ENCODE measurements around the gene FMO5.

FMO5 gene

GRCh38 chr1:147218606-147219005, 6.5 kb downstream of the FMO5 start:
- Histone ChIP-seq H3K4me1 (ENCODE audit: control insufficient read depth, insufficient read depth, low read length, poor library complexity, severe bottlenecking) (no peaks in the 10 kb centered on the region), H3K4me3 (ENCODE audit: insufficient read depth, low read depth, low read length, poor library complexity, severe bottlenecking) (no peak overlapping the region), H3K27ac (ENCODE audit: insufficient read depth, low read length, poor library complexity, severe bottlenecking) (no peak overlapping the region), H3K27me3 (replicated peaks; ENCODE audit: control insufficient read depth, insufficient read depth, low read length, poor library complexity, severe bottlenecking) (no peaks in the 10 kb centered on the region), H3K36me3 (ENCODE audit: control insufficient read depth, insufficient read depth, low read length) (no peaks in the 10 kb centered on the region), H3K9me3 (ENCODE audit: control insufficient read depth, low read length) (no peaks in the 10 kb centered on the region)
- no peak for DNase-seq

- DNase-seq = no peak
- Histone ChIP-seq H3K27ac (ENCODE audit: insufficient read depth, low read length, poor library complexity, severe bottlenecking) (no peak overlapping the region), H3K9me3 (ENCODE audit: control insufficient read depth, low read length) (no peaks in the 10 kb centered on the region), H3K36me3 (ENCODE audit: control insufficient read depth, insufficient read depth, low read length) (no peaks in the 10 kb centered on the region), H3K4me1 (ENCODE audit: control insufficient read depth, insufficient read depth, low read length, poor library complexity, severe bottlenecking) (no peaks in the 10 kb centered on the region), H3K27me3 (replicated peaks; ENCODE audit: control insufficient read depth, insufficient read depth, low read length, poor library complexity, severe bottlenecking) (no peaks in the 10 kb centered on the region), H3K4me3 (ENCODE audit: insufficient read depth, low read depth, low read length, poor library complexity, severe bottlenecking) (no peak overlapping the region)
These were observed 8.0 kb downstream of the FMO5 start for GRCh38 chr1:147217141-147217540.

GRCh38 chr1:147216124-147216523, 9.0 kb downstream of the FMO5 start:
- DNase-seq = no peak
- Histone ChIP-seq H3K36me3 (ENCODE audit: control insufficient read depth, insufficient read depth, low read length) (no peaks in the 10 kb centered on the region), H3K4me1 (ENCODE audit: control insufficient read depth, insufficient read depth, low read length, poor library complexity, severe bottlenecking) (no peaks in the 10 kb centered on the region), H3K27ac (ENCODE audit: insufficient read depth, low read length, poor library complexity, severe bottlenecking) (no peak overlapping the region), H3K4me3 (ENCODE audit: insufficient read depth, low read depth, low read length, poor library complexity, severe bottlenecking) (no peak overlapping the region), H3K27me3 (replicated peaks; ENCODE audit: control insufficient read depth, insufficient read depth, low read length, poor library complexity, severe bottlenecking) (no peaks in the 10 kb centered on the region), H3K9me3 (ENCODE audit: control insufficient read depth, low read length) (no peaks in the 10 kb centered on the region)

- Histone ChIP-seq H3K27me3 (replicated peaks; ENCODE audit: control insufficient read depth, insufficient read depth, low read length, poor library complexity, severe bottlenecking) (no peaks in the 10 kb centered on the region), H3K36me3 (ENCODE audit: control insufficient read depth, insufficient read depth, low read length) (no peaks in the 10 kb centered on the region), H3K9me3 (ENCODE audit: control insufficient read depth, low read length) (no peaks in the 10 kb centered on the region), H3K27ac (ENCODE audit: insufficient read depth, low read length, poor library complexity, severe bottlenecking) (no peak overlapping the region), H3K4me3 (ENCODE audit: insufficient read depth, low read depth, low read length, poor library complexity, severe bottlenecking) (no peak overlapping the region), H3K4me1 (ENCODE audit: control insufficient read depth, insufficient read depth, low read length, poor library complexity, severe bottlenecking) (no peaks in the 10 kb centered on the region)
- DNase-seq = no peak
These were observed 9.6 kb downstream of the FMO5 start for GRCh38 chr1:147215540-147215916.

GRCh38 chr1:147214842-147215539, 10.1 kb downstream of the FMO5 start:
- Histone ChIP-seq H3K27me3 (replicated peaks; ENCODE audit: control insufficient read depth, insufficient read depth, low read length, poor library complexity, severe bottlenecking) (no peaks in the 10 kb centered on the region), H3K4me1 (ENCODE audit: control insufficient read depth, insufficient read depth, low read length, poor library complexity, severe bottlenecking) (no peaks in the 10 kb centered on the region), H3K27ac (ENCODE audit: insufficient read depth, low read length, poor library complexity, severe bottlenecking) (no peak overlapping the region), H3K4me3 (ENCODE audit: insufficient read depth, low read depth, low read length, poor library complexity, severe bottlenecking) (no peak overlapping the region), H3K9me3 (ENCODE audit: control insufficient read depth, low read length) (no peaks in the 10 kb centered on the region), H3K36me3 (ENCODE audit: control insufficient read depth, insufficient read depth, low read length) (no peaks in the 10 kb centered on the region)
- DNase-seq = no peak

- Histone ChIP-seq H3K36me3 (ENCODE audit: control insufficient read depth, insufficient read depth, low read length) (no peaks in the 10 kb centered on the region), H3K27me3 (replicated peaks; ENCODE audit: control insufficient read depth, insufficient read depth, low read length, poor library complexity, severe bottlenecking) (no peaks in the 10 kb centered on the region), H3K4me1 (ENCODE audit: control insufficient read depth, insufficient read depth, low read length, poor library complexity, severe bottlenecking) (no peaks in the 10 kb centered on the region), H3K4me3 (ENCODE audit: insufficient read depth, low read depth, low read length, poor library complexity, severe bottlenecking) (no peak overlapping the region), H3K9me3 (ENCODE audit: control insufficient read depth, low read length) (no peaks in the 10 kb centered on the region), H3K27ac (ENCODE audit: insufficient read depth, low read length, poor library complexity, severe bottlenecking) (no peak overlapping the region)
- no peak for DNase-seq
These were observed 10.8 kb downstream of the FMO5 start for GRCh38 chr1:147214325-147214724.

GRCh38 chr1:147213271-147213670, 11.9 kb downstream of the FMO5 start:
- H3K27ac ChIP-seq (ENCODE audit: insufficient read depth, low read length, poor library complexity, severe bottlenecking) = no peak overlapping the region
- DNase-seq = no peak
- H3K4me3 ChIP-seq (ENCODE audit: insufficient read depth, low read depth, low read length, poor library complexity, severe bottlenecking) = no peak overlapping the region
- no peaks in the 10 kb centered on the region for H3K36me3 ChIP-seq (ENCODE audit: control insufficient read depth, insufficient read depth, low read length)
- H3K9me3 ChIP-seq (ENCODE audit: control insufficient read depth, low read length) = no peaks in the 10 kb centered on the region
- no peaks in the 10 kb centered on the region for H3K27me3 ChIP-seq (replicated peaks; ENCODE audit: control insufficient read depth, insufficient read depth, low read length, poor library complexity, severe bottlenecking)
- no peaks in the 10 kb centered on the region for H3K4me1 ChIP-seq (ENCODE audit: control insufficient read depth, insufficient read depth, low read length, poor library complexity, severe bottlenecking)

GRCh38 chr1:147211577-147211976, 13.6 kb downstream of the FMO5 start:
- no peaks in the 10 kb centered on the region for H3K4me1 ChIP-seq (ENCODE audit: control insufficient read depth, insufficient read depth, low read length, poor library complexity, severe bottlenecking)
- no peaks in the 10 kb centered on the region for H3K9me3 ChIP-seq (ENCODE audit: control insufficient read depth, low read length)
- H3K27me3 ChIP-seq (replicated peaks; ENCODE audit: control insufficient read depth, insufficient read depth, low read length, poor library complexity, severe bottlenecking) = no peaks in the 10 kb centered on the region
- no peak overlapping the region for H3K27ac ChIP-seq (ENCODE audit: insufficient read depth, low read length, poor library complexity, severe bottlenecking)
- no peak overlapping the region for H3K4me3 ChIP-seq (ENCODE audit: insufficient read depth, low read depth, low read length, poor library complexity, severe bottlenecking)
- no peak for DNase-seq
- no peaks in the 10 kb centered on the region for H3K36me3 ChIP-seq (ENCODE audit: control insufficient read depth, insufficient read depth, low read length)

- Histone ChIP-seq H3K4me1 (ENCODE audit: control insufficient read depth, insufficient read depth, low read length, poor library complexity, severe bottlenecking) (no peaks in the 10 kb centered on the region), H3K27me3 (replicated peaks; ENCODE audit: control insufficient read depth, insufficient read depth, low read length, poor library complexity, severe bottlenecking) (no peaks in the 10 kb centered on the region), H3K36me3 (ENCODE audit: control insufficient read depth, insufficient read depth, low read length) (no peaks in the 10 kb centered on the region), H3K9me3 (ENCODE audit: control insufficient read depth, low read length) (no peaks in the 10 kb centered on the region), H3K27ac (ENCODE audit: insufficient read depth, low read length, poor library complexity, severe bottlenecking) (no peak overlapping the region), H3K4me3 (ENCODE audit: insufficient read depth, low read depth, low read length, poor library complexity, severe bottlenecking) (no peak overlapping the region)
- no peak for DNase-seq
These were observed 14.2 kb downstream of the FMO5 start for GRCh38 chr1:147210987-147211386.

- no peak for DNase-seq
- H3K27ac ChIP-seq (ENCODE audit: insufficient read depth, low read length, poor library complexity, severe bottlenecking) = no peak overlapping the region
- no peaks in the 10 kb centered on the region for H3K9me3 ChIP-seq (ENCODE audit: control insufficient read depth, low read length)
- no peaks in the 10 kb centered on the region for H3K4me1 ChIP-seq (ENCODE audit: control insufficient read depth, insufficient read depth, low read length, poor library complexity, severe bottlenecking)
- no peak overlapping the region for H3K4me3 ChIP-seq (ENCODE audit: insufficient read depth, low read depth, low read length, poor library complexity, severe bottlenecking)
- no peaks in the 10 kb centered on the region for H3K27me3 ChIP-seq (replicated peaks; ENCODE audit: control insufficient read depth, insufficient read depth, low read length, poor library complexity, severe bottlenecking)
- no peaks in the 10 kb centered on the region for H3K36me3 ChIP-seq (ENCODE audit: control insufficient read depth, insufficient read depth, low read length)
These were observed 15.0 kb downstream of the FMO5 start for GRCh38 chr1:147209825-147210821.
